ENCODE results near the gene TPH1. TPM values are rescaled to one million over a fixed set of nuclear protein-coding genes. Genes with fewer than 3 reads are reported as not detected.
"Not testable (repeated sequence)": the region's sequence is repeated elsewhere in the genome, so short reads cannot be mapped to it uniquely, and the experiment has no call there.

TPH1 gene
- total RNA-seq, 1 donor from 2014 or later, result 0.89 TPM

DNA sequence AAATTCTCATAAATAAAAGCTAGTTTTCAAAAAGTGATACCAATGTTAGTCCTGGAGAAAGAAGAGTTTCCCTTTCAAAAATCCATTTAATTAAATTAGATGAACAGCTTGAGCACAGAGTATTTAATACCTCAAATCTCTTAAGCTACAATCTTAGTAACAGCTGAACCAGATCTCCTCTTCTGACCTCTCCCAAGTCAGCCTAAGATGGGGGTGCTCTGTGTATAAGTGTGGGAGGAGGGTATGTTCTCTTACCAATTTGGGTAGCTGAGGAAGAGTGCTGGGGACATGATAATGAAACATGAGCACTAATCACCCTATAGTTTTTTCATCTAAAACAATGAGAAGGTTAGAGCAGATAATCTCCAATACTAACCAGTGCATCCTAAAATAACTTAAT lies 9.6 kb downstream of the TPH1 start:
- intact Hi-C loops (cut with DNase I), result no loop called here
- no peak for ATAC-seq
- no peak for DNase-seq (ENCODE audit: low spot score)

DNA sequence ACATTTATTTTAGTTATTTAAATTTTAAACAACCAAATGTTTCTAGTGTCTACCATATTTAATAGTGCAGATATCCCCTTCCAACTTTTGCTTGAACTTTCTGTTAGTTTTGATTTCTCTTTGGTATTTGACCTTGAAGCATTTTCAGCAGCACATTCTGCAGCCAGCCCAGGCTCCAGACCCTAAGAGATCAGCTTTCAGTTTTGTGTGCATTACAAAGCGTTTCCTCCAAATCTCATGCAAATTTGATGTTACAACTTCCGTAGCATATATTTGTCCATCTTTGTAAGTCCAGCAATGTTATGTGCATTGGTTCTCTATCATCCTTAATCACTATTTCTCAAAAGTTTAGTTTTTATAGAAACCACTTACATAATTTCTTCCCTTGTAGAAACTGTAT lies 18.6 kb downstream of the TPH1 start:
- intact Hi-C loops (cut with DNase I), result no loop called here
- no peak for DNase-seq (ENCODE audit: low spot score)
- ATAC-seq, result no peak

GRCh38 chr11:18022419-18022818 lies 23.6 kb downstream of the TPH1 start:
- ATAC-seq, result no peak
- intact Hi-C loops (cut with DNase I), result no loop called here
- no peak for DNase-seq (ENCODE audit: low spot score)

- ATAC-seq (no peak), DNase-seq (ENCODE audit: low spot score) (no peak)
- intact Hi-C loops (cut with DNase I), result no loop called here
Observed at GRCh38 chr11:18019650-18020049, 26.4 kb downstream of the TPH1 start.

GRCh38 chr11:18016789-18017188 lies 29.3 kb downstream of the TPH1 start:
- DNase-seq (ENCODE audit: low spot score), result no peak
- intact Hi-C loops (cut with DNase I), result no loop called here
- no peak for ATAC-seq

GRCh38 chr11:18014876-18015275 lies 31.2 kb downstream of the TPH1 start:
- intact Hi-C loops (cut with DNase I), result no loop called here
- no peak for DNase-seq (ENCODE audit: low spot score)
- no peak for ATAC-seq

GRCh38 chr11:18013790-18014507 lies 32.1 kb downstream of the TPH1 start:
- intact Hi-C loops (cut with DNase I), result no loop called here
- ATAC-seq (no peak), DNase-seq (ENCODE audit: low spot score) (no peak)

DNA sequence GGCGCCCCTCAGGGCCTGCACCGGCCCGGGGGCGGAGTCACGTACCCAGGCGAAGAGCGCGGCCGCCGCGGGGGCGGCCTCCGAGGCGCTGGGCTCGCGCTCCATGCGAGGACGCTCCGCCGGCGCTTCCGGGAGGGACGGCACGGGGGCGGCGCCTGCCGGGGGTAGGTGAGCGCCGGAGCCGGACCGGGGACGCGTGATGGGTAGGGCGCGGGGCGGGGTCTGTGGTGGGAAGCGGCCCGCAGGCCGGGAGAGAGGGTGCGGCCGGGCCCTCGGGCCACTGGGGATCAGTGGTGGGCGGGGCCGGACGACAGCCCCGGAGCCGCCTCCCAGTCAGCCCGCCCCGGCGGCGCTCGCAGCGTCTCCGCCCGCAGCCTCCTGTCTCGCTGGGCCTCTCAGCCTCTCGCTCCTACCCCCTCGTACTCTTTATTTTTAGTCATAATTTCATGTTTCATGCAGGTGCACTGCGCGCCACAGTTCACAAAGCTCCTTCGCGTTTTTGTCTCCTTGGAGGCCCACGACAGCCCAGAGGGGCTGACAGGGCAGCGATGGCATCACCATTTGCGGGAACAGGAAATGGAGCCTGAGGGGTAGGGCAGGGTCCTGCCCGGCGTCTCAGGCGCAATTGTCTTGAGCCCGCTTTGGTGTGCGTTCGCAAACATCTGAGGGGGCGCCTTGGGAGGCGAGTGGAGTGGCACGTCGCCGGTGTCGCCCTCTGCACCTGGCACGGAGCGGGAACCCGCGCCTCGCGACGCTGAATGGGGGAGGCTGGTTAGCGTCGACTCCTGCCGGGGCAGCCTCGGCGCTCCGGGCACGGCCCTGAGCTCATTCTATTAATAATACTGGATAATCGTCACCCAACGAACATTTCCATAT lies 32.9 kb downstream of the TPH1 start, which contains the start of gene SERGEF:
TSS of gene SERGEF (minus strand) at position 142 of the 876 bp plus-strand sequence. CDS start at position 105, 37 bp downstream.
- DNase-seq (ENCODE audit: low spot score), result peak; percentile 93
- peak; percentile 97 for ATAC-seq
- intact Hi-C loops (cut with DNase I), result no loop called here

DNA sequence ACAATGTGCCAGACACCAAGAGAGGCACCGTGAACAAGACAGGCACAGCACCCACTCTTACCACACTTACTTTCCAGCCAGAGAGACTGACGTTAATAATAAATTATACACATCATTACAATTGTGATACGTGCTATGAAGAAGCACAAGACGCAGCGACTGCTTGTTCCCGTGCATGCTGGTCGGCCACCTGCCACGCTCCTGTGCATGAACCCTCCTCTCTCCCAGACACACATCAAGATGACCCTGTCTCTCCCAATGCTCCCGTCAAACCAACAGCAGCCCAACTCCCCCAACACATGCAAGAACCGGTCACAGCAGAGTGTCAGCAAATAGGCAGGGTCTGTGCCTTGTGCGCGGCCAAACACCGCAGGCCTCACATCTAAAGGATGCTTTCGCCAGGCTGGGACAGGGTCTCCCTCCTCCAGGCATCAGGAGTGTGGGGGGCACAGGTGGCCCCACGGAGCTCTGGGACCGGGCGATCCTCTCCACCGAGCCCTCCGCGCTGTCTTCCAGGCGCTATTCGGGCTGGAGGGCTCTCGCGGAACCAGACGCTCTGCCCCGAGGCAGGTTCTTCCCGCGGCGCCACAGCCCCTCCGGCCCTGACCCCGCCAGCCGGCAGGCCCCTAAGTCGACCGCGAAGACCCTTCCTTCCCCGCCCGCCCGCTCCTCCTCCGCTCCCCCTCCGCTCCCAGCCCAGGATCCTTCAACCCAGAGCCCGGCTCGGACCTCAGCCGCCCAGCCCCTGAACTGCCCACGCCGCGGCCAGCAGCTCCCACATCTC lies 33.8 kb downstream of the TPH1 start:
- ATAC-seq (peak; percentile 25), DNase-seq (ENCODE audit: low spot score) (no peak)
- intact Hi-C loops (cut with DNase I), result no loop called here

GRCh38 chr11:18011633-18012032 lies 34.4 kb downstream of the TPH1 start:
- intact Hi-C loops (cut with DNase I), result no loop called here
- DNase-seq (ENCODE audit: low spot score) (peak; percentile 59), ATAC-seq (no peak)

GRCh38 chr11:18010977-18011586 lies 35.0 kb downstream of the TPH1 start:
- DNase-seq (ENCODE audit: low spot score) (no peak), ATAC-seq (no peak)
- intact Hi-C loops (cut with DNase I), result no loop called here

GRCh38 chr11:18010121-18010670 lies 35.9 kb downstream of the TPH1 start:
- intact Hi-C loops (cut with DNase I), result no loop called here
- ATAC-seq, result no peak
- DNase-seq (ENCODE audit: low spot score), result no peak

DNA sequence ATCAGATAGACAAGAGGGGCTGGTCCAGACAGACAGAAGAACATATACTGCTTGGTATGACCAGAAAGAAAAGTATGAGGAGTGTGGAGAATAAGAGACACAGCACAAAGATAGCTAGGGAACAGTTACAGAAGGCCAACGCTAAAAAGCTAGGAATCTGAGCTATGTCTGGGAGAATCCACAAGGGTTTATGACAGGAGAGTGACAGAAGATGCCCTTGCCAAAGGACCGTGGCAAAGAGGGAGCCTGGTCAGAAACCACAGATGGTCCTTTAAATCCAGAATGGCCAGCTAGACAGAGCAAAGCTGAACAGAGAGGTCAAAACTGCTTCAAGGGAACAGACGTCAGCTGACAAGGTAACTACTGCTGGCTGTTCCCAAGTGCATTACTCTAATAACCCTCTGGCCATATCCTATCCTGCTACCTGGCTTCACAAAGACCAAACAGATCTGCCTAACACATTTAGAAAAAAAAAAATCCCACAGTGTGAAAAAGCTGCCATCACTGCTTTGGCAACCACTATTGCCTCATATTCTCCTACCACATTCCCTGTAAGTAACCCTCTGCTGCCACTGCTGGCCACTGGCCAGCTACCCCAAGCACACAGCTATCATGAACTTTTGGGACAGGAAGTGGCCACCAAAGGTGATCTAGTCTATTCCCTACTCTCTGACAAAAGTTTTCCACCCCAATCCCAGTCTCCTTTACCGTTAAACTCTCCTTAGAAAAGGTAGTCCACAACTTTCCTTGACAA lies 40.5 kb downstream of the TPH1 start:
- DNase-seq (ENCODE audit: low spot score), result no peak
- ATAC-seq, result no peak
- intact Hi-C loops (cut with DNase I), result no loop called here

GRCh38 chr11:18001191-18001590 lies 44.9 kb downstream of the TPH1 start:
- no peak for ATAC-seq
- intact Hi-C loops (cut with DNase I), result no loop called here

DNA sequence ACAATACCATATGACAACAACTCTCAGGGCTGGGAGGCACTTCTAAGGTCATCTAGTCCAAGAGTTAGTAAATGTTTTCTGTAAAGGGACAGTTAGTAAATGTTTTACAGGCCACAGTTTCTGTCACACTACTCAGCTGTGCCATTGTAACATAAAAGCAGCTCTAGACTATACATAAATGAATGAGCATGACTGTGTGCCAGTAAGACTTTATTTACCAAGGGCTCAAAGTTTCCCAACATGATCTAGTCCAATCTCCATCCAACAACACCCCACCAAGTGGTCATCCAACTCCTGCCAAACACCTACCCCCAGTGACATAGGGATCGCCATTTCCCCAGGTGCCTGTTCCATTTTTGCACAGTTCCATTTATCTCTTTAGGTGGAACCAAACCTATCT lies 45.3 kb downstream of the TPH1 start:
- intact Hi-C loops (cut with DNase I), result no loop called here
- no peak for ATAC-seq
- DNase-seq (ENCODE audit: low spot score), result no peak

More at GRCh38 chr11:18001191-18001590, 44.9 kb downstream of the TPH1 start:
- DNase-seq (ENCODE audit: low spot score), result no peak

- ATAC-seq; intact Hi-C loops (cut with DNase I): not testable (repeated sequence)
Observed at GRCh38 chr11:18000128-18000527, 45.9 kb downstream of the TPH1 start.

More at GRCh38 chr11:18000128-18000527, 45.9 kb downstream of the TPH1 start:
- DNase-seq (ENCODE audit: low spot score), result not testable (repeated sequence)

Data from sciatic nerve (tissue), 2 donors.